Panc1 (cell line): ENCODE measurements around the gene HCN4.

Experiments
- CTCF ChIP-seq: fragments of 450-650 bp; IDR thresholded peaks from 2 replicates; pipeline ENCODE4 v1.5.1; 2017; ENCODE audit warnings: mild to moderate bottlenecking
- POLR2AphosphoS5 ChIP-seq: IDR thresholded peaks from 2 replicates; pipeline ENCODE4 v1.6.1; 2012; ENCODE audit warnings: mild to moderate bottlenecking, low read depth, low read length, moderate library complexity

GRCh38 chr15:73387507-73388255, 18.9 kb upstream of the HCN4 start:
- TF ChIP-seq POLR2AphosphoS5: no peak
- TF ChIP-seq CTCF: no peak
